Gastroesophageal sphincter (tissue), 4 donors: Measurements from ENCODE around the gene NRAP. TPM values are rescaled to one million over a fixed set of nuclear protein-coding genes. Genes with fewer than 3 reads are reported as not detected.

Experiments used
- ATAC-seq: fragments of 150-250 bp; one replicate; pipeline ENCODE4 v1.9.1; 2016; ENCODE audit warnings: mild to moderate bottlenecking, moderate library complexity
- H3K27ac ChIP-seq, 4 donors: fragments of 200-600 bp; sonication (generic) in 3 of 4; 1 replicate in 3 of 4; 2 replicates in 1 of 4; pipeline ENCODE4 v1.5.1; 2016 to 2019
- H3K27me3 ChIP-seq: fragments of 200-600 bp; sonication (generic); one replicate; pipeline ENCODE4 v1.5.1; 2019
- H3K36me3 ChIP-seq, 2 donors: fragments of 200-600 bp; sonication (generic); one replicate each; pipeline ENCODE4 v1.5.1; 2019; ENCODE audit warnings: control low read depth in 1 of 2
- H3K4me1 ChIP-seq, 3 donors: fragments of 200-600 bp; sonication (generic); 1 replicate in 2 of 3; 2 replicates in 1 of 3; pipeline ENCODE4 v1.5.1; 2016 to 2019; ENCODE audit warnings: control low read depth in 2 of 3
- H3K4me3 ChIP-seq, 2 donors: fragments of 200-600 bp; sonication (generic); one replicate each; pipeline ENCODE4 v1.5.1; 2019; ENCODE audit warnings: mild to moderate bottlenecking in 1 of 2, moderate library complexity in 1 of 2
- H3K9me3 ChIP-seq, 3 donors: fragments of 200-600 bp; sonication (generic); one replicate each; pipeline ENCODE4 v1.5.1; 2017 to 2019; ENCODE audit warnings: control low read depth in 2 of 3
- CTCF ChIP-seq, 4 experiments: fragments of 200-600 bp in 2 of 4; fragments of 450-650 bp in 2 of 4; sonication (generic) in 1 of 4; IDR thresholded peaks; one replicate each; pipeline ENCODE4 v1.5.1; 2017 to 2019; ENCODE audit warnings: antibody characterized with exemption in 4 of 4, mild to moderate bottlenecking in 2 of 4, moderate library complexity in 2 of 4
- EP300 ChIP-seq: sonication (generic); formaldehyde crosslinking; IDR thresholded peaks from one replicate; pipeline ENCODE4 v1.6.1; 2017; ENCODE audit warnings: antibody characterized with exemption, mild to moderate bottlenecking
- POLR2A ChIP-seq, 2 donors: fragments of 450-650 bp; IDR thresholded peaks; one replicate each; pipeline ENCODE4 v1.6.1; 2017; ENCODE audit warnings: antibody characterized with exemption in 2 of 2, mild to moderate bottlenecking in 2 of 2, moderate library complexity in 1 of 2
- POLR2AphosphoS5 ChIP-seq: sonication (generic); formaldehyde crosslinking; IDR thresholded peaks from one replicate; pipeline ENCODE4 v1.6.1; 2017; ENCODE audit warnings: antibody characterized with exemption
- WGBS, 2 donors: methylation state at CpG; one replicate each; pipeline ENCODE4 v1.1.5; 2018; ENCODE audit warnings: low coverage in 1 of 2; 5-methylcytosine and 5-hydroxymethylcytosine counted together
- total RNA-seq, 4 donors: library from RNA; depleted of rRNA; stranded (reverse); fragments of >200 nt; gene quantifications; one replicate each; pipeline ENCODE4 v1.1.0, GENCODE V29; 2016

NRAP gene
- total RNA-seq, 4 donors from 2014 or later, result under 0.01 TPM; not detected in 3

DNA sequence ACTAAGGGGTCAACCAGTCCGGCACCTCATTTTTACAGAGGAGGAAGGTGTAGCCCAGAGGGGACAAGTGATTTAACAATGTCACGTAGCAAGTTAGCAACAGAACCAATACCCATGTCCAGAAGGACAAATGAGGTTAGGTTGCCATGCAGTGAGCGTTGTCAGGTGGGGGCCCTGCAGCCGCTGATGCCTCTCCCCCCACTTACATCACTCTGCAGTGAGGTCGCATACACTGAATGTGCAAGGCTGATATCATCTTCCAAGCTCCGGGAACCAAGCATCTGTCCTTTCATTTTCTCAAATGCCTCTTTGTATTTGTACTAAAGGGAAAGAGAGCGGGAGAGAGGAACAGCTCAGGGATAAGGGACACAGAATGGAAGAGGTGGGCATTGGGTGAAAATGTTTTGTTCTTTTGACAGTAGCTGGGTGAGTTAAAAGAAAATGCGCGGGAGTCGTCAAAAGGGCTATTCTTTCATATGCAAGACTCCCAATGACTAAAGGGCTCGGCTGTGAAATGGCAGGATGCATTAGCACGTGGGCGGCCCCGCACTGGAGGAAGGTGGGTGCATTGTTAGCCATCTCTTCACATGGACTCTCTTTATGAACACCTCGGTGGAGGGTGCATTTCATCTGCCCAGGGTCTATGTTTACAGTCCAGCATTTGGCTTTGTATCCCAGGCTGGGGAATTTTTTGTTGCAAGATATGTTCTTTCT is 49.7 kb downstream of the NRAP start:
- WGBS, 2 donors, result 59 to 65% methylated on average over 8 to 13 of the region's 15 CpGs
- Histone ChIP-seq H3K9me3 (no peaks in the 10 kb centered on the region), H3K27ac (no peak overlapping the region), H3K36me3 (no peaks in the 10 kb centered on the region), H3K4me1 (peaks cover 0 to 23% (median 3%) of the 10 kb centered on the region in 3 donors), H3K4me3 (no peak overlapping the region), H3K27me3 (peaks cover 28% of the 10 kb centered on the region)
- ATAC-seq, result no peak
- TF ChIP-seq CTCF (IDR thresholded peaks at IDR 0.05) (no peak), EP300 (no peak), POLR2A (IDR thresholded peaks at IDR 0.05) (no peak), POLR2AphosphoS5 (no peak)

GRCh38 chr10:113613427-113613826 is 50.4 kb downstream of the NRAP start:
- TF ChIP-seq POLR2AphosphoS5 (no peak), EP300 (no peak), POLR2A (IDR thresholded peaks at IDR 0.05) (no peak), CTCF (IDR thresholded peaks at IDR 0.05) (no peak)
- no peak overlapping the region for H3K27ac ChIP-seq
- H3K9me3 ChIP-seq, result no peaks in the 10 kb centered on the region
- H3K27me3 ChIP-seq, result peaks cover 23% of the 10 kb centered on the region
- no peak for ATAC-seq
- 83 to 86% methylated on average over 2 of the region's 2 CpGs for WGBS, 2 donors
- no peaks in the 10 kb centered on the region for H3K36me3 ChIP-seq
- H3K4me1 ChIP-seq, result peaks cover 0 to 23% (median 3%) of the 10 kb centered on the region in 3 donors
- no peak overlapping the region for H3K4me3 ChIP-seq

DNA sequence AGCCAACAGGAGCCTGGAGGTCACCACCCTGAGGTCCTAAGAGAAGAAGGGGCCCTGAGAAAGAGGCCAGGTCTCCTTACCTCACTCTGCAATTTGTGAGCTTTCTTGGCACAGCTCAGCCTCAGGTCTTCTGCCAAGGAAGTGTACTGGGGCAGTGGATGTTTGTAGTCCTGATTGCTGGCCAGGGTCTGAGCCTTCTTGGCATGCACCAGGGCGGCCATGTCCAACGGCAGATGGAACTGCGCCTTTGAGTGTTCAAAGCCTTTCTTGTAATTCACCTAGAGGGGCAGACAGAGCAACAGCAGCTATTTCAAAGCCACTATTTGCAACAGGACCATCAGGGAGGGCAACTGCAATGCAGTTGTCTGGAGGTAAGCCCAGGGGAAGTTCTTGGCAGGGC is 51.7 kb downstream of the NRAP start:
- TF ChIP-seq CTCF (IDR thresholded peaks at IDR 0.05) (no peak), POLR2A (IDR thresholded peaks at IDR 0.05) (no peak), POLR2AphosphoS5 (no peak), EP300 (no peak)
- Histone ChIP-seq H3K9me3 (no peaks in the 10 kb centered on the region), H3K27ac (no peak overlapping the region), H3K4me1 (peaks cover 0 to 23% (median 3%) of the 10 kb centered on the region in 3 donors), H3K36me3 (no peaks in the 10 kb centered on the region), H3K27me3 (peaks cover 10% of the 10 kb centered on the region), H3K4me3 (no peak overlapping the region)
- no CpG with 5 or more reads among the region's 3 CpGs for WGBS, 2 donors
- ATAC-seq, result no peak

DNA sequence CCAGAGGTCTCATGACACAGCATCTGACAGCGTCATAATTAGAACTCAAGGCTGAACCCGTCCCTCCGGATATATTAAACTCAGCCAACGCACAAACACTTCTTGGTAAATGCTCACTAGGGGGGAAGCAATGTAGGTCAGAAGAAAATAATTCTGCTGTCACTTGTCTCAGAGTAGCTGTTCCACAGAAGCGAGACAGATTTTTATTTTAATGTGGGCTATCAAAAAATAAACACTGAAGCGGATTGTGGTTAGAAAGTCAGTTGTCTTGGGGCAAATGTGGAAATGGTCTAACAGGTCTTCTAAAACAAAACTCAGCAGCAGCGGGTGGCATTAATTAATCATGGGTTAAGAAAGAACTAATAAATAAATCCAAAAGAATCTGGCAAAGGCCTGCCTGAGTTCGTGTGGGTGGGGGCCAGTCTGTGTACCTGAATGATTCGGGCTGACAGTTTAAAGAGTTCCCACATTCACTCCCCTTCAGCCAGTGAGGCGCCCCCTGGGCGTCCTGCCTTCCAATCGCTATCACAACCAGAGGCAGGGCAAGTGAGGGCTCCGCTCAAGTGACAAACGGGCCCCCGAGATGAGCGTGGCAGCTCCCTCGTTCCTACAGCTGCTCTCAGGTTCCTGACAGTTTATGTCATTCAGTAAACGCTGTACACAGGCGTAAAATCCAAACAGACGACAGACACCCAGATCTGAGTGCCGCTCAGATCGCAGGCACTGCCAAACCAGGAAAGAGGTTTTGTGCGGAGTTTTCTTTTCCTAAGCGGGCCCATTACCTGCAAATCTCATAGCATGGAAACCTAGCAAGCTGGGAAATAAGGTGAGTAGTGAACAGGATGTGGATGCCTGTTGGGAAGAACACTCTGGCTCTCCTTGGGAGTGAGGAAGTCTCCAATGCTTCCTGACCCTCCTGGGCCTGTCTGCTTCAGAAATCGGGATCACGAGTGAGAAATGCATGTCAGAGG is 52.9 kb downstream of the NRAP start:
- Histone ChIP-seq H3K4me1 (peaks cover 0 to 23% (median 3%) of the 10 kb centered on the region in 3 donors), H3K27ac (no peak overlapping the region), H3K9me3 (no peaks in the 10 kb centered on the region), H3K27me3 (no peaks in the 10 kb centered on the region), H3K36me3 (no peaks in the 10 kb centered on the region), H3K4me3 (no peak overlapping the region)
- 23 to 51% methylated on average over 14 to 17 of the region's 26 CpGs for WGBS, 2 donors
- no peak for ATAC-seq
- TF ChIP-seq POLR2AphosphoS5 (no peak), EP300 (no peak), CTCF (IDR thresholded peaks at IDR 0.05) (no peak), POLR2A (IDR thresholded peaks at IDR 0.05) (no peak)
